ENCODE measurements around the gene CHMP2A. TPM values are rescaled to one million over a fixed set of nuclear protein-coding genes. Genes with fewer than 3 reads are reported as not detected.

CHMP2A gene
- total RNA-seq: 96.8 and 99.2 TPM in 2 replicates

GRCh38 chr19:58554494-58555368 lies at the start of gene CHMP2A:
Gene CHMP2A, minus strand, starts transcription at chr19:58555105. Its CDS starts 893 bp downstream, at chr19:58554212.

GRCh38 chr19:58572818-58573657 lies 18.1 kb upstream of the CHMP2A start, which contains the start of gene MZF1:
Gene MZF1, minus strand, starts transcription at chr19:58573335. Its CDS starts 1,946 bp downstream, at chr19:58571389.

GRCh38 chr19:58558066-58558622 lies 3.2 kb upstream of the CHMP2A start, which contains the start of gene UBE2M:
Gene UBE2M, minus strand, starts transcription at chr19:58558611. Its CDS starts 230 bp downstream, at chr19:58558381.

GRCh38 chr19:58543826-58544590 lies 10.9 kb downstream of the CHMP2A start, which contains the start of gene TRIM28:
Gene TRIM28, plus strand, starts transcription at chr19:58544064. Its CDS starts 694 bp downstream, at chr19:58544758.

GRCh38 chr19:58519355-58520256 lies 35.3 kb downstream of the CHMP2A start, which contains the start of gene ZBTB45:
Gene ZBTB45, minus strand, starts transcription at chr19:58519810. Its CDS starts 2,137 bp downstream, at chr19:58517673.

GRCh38 chr19:58511353-58512208 lies 43.3 kb downstream of the CHMP2A start, which contains the start of gene SLC27A5:
Gene SLC27A5, minus strand, starts transcription at chr19:58511992. Its CDS starts 37 bp downstream, at chr19:58511955.

Other genes with a start within 250 kb of the CHMP2A start
- 18.8 and 20.3 TPM in 2 replicates for gene ERVK3-1, start 249.7 kb downstream of the CHMP2A start, total RNA-seq
- 3.0 and 4.2 TPM in 2 replicates for gene ZSCAN22, start 228.1 kb downstream of the CHMP2A start, total RNA-seq
- 10.5 and 11.5 TPM in 2 replicates for gene A1BG, start 201.6 kb downstream of the CHMP2A start, total RNA-seq
- gene ZNF497, start 192.4 kb downstream of the CHMP2A start, total RNA-seq: 0.91 and 2.0 TPM in 2 replicates
- gene ZNF837, start 174.1 kb downstream of the CHMP2A start, total RNA-seq: 1.4 and 1.9 TPM in 2 replicates
- gene RPS5, start 167.8 kb downstream of the CHMP2A start, total RNA-seq: 1,369 and 1,523 TPM in 2 replicates
- gene RNF225, start 159.4 kb downstream of the CHMP2A start, total RNA-seq: 0.13 TPM in 1 of 2 replicates, not detected in the other
- gene ZNF584, start 146.5 kb downstream of the CHMP2A start, total RNA-seq: 16.0 and 25.3 TPM in 2 replicates
- 10.6 and 11.7 TPM in 2 replicates for gene ZNF132, start 115.0 kb downstream of the CHMP2A start, total RNA-seq
- 9.2 and 12.5 TPM in 2 replicates for gene ZNF324B, start 103.5 kb downstream of the CHMP2A start, total RNA-seq
- 11.2 and 16.9 TPM in 2 replicates for gene ZNF324, start 88.0 kb downstream of the CHMP2A start, total RNA-seq
- gene ZNF446, start 78.8 kb downstream of the CHMP2A start, total RNA-seq: 6.3 and 7.2 TPM in 2 replicates
- 5.1 and 9.1 TPM in 2 replicates for gene SLC27A5, start 43.1 kb downstream of the CHMP2A start, total RNA-seq
- 8.9 and 9.3 TPM in 2 replicates for gene ZBTB45, start 35.3 kb downstream of the CHMP2A start, total RNA-seq
- gene TRIM28, start 11.0 kb downstream of the CHMP2A start, total RNA-seq: 284 and 376 TPM in 2 replicates
- 47.2 and 63.3 TPM in 2 replicates for gene UBE2M, start 3.5 kb upstream of the CHMP2A start, total RNA-seq
- 20.5 and 30.5 TPM in 2 replicates for gene MZF1, start 18.2 kb upstream of the CHMP2A start, total RNA-seq